Activated naive CD4-positive, alpha-beta T cell treated with anti-CD3 and anti-CD28 coated beads for 36 hours (primary cell): ENCODE data around the gene BTNL2. TPM values are rescaled to one million over a fixed set of nuclear protein-coding genes. Genes with fewer than 3 reads are reported as not detected.
"Not testable (repeated sequence)": the region's sequence is repeated elsewhere in the genome, so short reads cannot be mapped to it uniquely, and the experiment has no call there.

ENCODE experiments used
- CTCF ChIA-PET: fragments of 350-600 bp; sonication (Branson Sonifier 250); formaldehyde crosslinking; loops from one replicate; lab custom pipeline; 2021; ENCODE audit warnings: antibody characterized with exemption; lab: Charles Lee
- DNase-seq: peaks from one replicate; pipeline ENCODE4 v3.0.0-alpha.2; 2020
- H3K27ac Mint-ChIP-seq: one replicate; pipeline ENCODE4 v1.8.0; 2021; ENCODE audit warnings: mild to moderate bottlenecking, mixed read lengths
- H3K27me3 Mint-ChIP-seq: one replicate; pipeline ENCODE4 v1.8.0; 2021; ENCODE audit warnings: low read depth, mixed read lengths
- H3K36me3 Mint-ChIP-seq: one replicate; pipeline ENCODE4 v1.8.0; 2021; ENCODE audit warnings: low read depth, mixed read lengths
- H3K4me1 Mint-ChIP-seq: one replicate; pipeline ENCODE4 v1.8.0; 2021; ENCODE audit warnings: low read depth, mixed read lengths
- H3K4me3 Mint-ChIP-seq: one replicate; pipeline ENCODE4 v1.8.0; 2021; ENCODE audit warnings: mild to moderate bottlenecking, moderate library complexity, mixed read lengths
- H3K9me3 Mint-ChIP-seq: one replicate; pipeline ENCODE4 v1.8.0; 2021; ENCODE audit warnings: mixed read lengths
- intact Hi-C: fragments of 100-400 bp; cut with micrococcal nuclease; formaldehyde crosslinking; loops from one replicate; pipeline ENCODE4 v1.15.1; 2023
- total RNA-seq, 2 experiments: library from RNA; stranded (reverse); gene quantifications; one replicate each; pipeline ENCODE4 v1.2.3, GENCODE V29; 2021

BTNL2 gene
- total RNA-seq, 2 experiments from 2014 or later: not detected

DNA sequence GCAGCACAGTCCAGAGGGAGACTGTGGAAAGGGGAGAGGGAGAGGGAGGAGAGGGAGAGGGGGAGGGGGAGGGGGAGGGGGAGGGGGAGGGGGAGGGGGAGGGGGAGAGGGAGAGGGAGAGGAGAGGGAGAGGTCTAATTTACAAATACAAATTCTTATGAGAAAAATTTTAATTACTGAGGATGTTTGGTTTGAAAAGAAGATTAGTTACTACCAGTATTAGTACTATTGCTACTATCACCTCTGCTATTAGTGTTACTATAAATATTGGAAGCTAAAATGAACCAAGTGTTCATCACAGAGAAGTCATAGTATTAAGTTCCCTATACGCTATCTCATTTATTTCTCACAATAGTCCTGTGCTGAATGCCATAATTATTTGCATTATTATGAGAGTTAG lies 20.9 kb downstream of the BTNL2 start:
- intact Hi-C loops: no loop called here
- no peaks in the 10 kb centered on the region for H3K4me1 Mint-ChIP-seq
- DNase-seq: no peak
- H3K36me3 Mint-ChIP-seq: no peaks in the 10 kb centered on the region
- H3K27ac Mint-ChIP-seq: no peak overlapping the region
- H3K27me3 Mint-ChIP-seq: peaks cover 10% of the 10 kb centered on the region
- no peaks in the 10 kb centered on the region for H3K9me3 Mint-ChIP-seq
- CTCF ChIA-PET: no interaction called here
- H3K4me3 Mint-ChIP-seq: no peak overlapping the region

GRCh38 chr6:32382757-32383420 lies 24.1 kb downstream of the BTNL2 start:
- H3K27me3 Mint-ChIP-seq: peaks cover 6% of the 10 kb centered on the region
- no peaks in the 10 kb centered on the region for H3K4me1 Mint-ChIP-seq
- intact Hi-C loops: no loop called here

DNA sequence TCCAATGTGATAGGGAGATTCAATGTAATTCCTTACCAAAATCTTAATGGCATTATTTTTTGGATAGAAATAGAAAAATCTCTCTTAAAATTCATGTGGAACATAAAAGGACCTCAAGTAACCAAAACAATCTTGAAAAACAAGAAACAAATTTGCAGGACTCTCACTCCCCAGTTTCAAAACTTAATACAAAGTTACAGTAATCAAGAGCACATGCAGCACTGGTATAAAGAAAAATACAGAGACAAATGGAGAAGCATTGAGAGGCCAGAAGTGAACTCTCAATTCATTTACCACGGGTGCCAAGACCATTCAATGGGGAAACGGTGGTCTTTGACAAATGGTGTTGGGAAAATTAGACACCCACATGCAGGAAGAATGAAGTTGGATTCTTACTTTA lies 27.4 kb downstream of the BTNL2 start:
- H3K36me3 Mint-ChIP-seq: no peaks in the 10 kb centered on the region
- no peak overlapping the region for H3K4me3 Mint-ChIP-seq
- no peaks in the 10 kb centered on the region for H3K4me1 Mint-ChIP-seq
- peaks cover 6% of the 10 kb centered on the region for H3K27me3 Mint-ChIP-seq
- intact Hi-C loops: no loop called here
- H3K9me3 Mint-ChIP-seq: no peaks in the 10 kb centered on the region
- H3K27ac Mint-ChIP-seq: no peak overlapping the region
- CTCF ChIA-PET: no interaction called here
- DNase-seq: no peak

More at GRCh38 chr6:32382757-32383420, 24.1 kb downstream of the BTNL2 start:
- Mint-ChIP-seq H3K4me3 (no peak overlapping the region), H3K36me3 (no peaks in the 10 kb centered on the region), H3K9me3 (no peaks in the 10 kb centered on the region), H3K27ac (no peak overlapping the region)
- CTCF ChIA-PET: no interaction called here
- DNase-seq: no peak

DNA sequence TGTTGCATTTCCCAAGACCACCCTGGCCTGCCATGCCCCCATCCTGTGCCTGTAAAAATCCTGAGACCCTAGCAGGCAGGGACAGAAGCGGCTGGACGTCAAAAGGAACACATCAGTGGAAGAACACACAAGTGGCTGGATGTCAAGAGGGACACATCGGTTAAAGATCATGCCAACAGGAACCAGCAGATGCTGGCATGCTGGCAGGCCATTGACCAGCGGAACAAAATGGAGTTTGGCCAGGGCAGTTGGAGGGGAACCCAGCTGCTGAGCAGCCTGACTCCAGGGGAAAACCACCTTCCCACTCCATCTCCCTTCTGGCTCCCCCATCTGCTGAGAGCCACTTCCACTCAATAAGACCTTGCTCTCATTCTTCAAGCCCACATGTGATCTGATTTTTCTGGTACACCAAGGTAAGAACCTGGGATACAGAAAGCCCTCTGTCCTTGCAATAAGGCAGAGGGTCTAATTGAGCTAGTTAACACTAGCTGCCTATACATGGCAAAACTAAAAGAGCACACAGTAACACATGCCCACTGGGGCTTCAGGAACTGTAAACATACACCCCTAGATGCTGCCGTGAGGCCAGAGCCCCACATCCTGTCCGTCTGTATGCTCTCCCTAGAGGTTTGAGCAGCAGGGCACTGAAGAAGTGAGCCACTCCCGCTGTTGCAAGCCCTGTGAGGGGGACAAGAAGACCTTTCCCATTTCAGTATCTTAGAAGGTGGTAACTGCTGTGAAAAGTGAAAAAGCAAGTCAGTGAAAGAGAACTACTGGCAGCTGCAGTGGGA lies 31.0 kb downstream of the BTNL2 start:
- Mint-ChIP-seq H3K27me3 (peaks cover 13% of the 10 kb centered on the region), H3K9me3 (no peaks in the 10 kb centered on the region)

DNA sequence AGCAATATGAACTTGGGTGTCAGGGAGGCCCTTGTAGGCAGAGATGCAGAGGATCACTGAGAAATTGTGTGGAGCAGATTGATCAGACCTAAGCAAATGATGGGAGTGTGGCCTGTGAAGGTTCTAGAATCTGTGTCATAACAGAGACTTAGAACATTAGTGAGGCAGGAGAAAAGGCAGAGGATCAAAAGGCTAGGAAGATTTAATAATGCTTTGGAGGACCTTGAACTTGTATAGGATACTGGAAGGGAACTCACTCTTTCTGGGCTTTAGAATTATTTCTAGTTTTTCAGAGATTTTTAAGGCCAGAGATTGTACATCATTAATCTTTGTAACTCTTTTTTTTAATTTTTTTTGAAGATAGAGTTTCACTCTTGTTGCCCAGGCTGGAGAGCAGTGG lies 35.2 kb downstream of the BTNL2 start, which contains the start of gene TSBP1:
Gene TSBP1, minus strand, starts transcription at position 101 of the 400 bp plus-strand sequence. CDS start 197 bp downstream, outside the sequence.
- CTCF ChIA-PET: interaction anchor here (0.8 kb wide), 1 partner anchor 12 kb away, joined by 3 read pairs; no protein-coding TSS in a partner anchor
- intact Hi-C loops: no loop called here
- no peak for DNase-seq
- peaks cover 6% of the 10 kb centered on the region for H3K4me1 Mint-ChIP-seq
- no peak within 1 kb of the TSS for H3K27ac Mint-ChIP-seq
- H3K4me3 Mint-ChIP-seq: no peak within 1 kb of the TSS
- no peaks in the 10 kb centered on the region for H3K9me3 Mint-ChIP-seq
- H3K36me3 Mint-ChIP-seq: no peaks in the 10 kb centered on the region
- H3K27me3 Mint-ChIP-seq: peaks cover 26% of the 10 kb centered on the region

More for the DNA sequence above, 31.0 kb downstream of the BTNL2 start:
- Mint-ChIP-seq H3K36me3 (no peaks in the 10 kb centered on the region), H3K4me3 (no peak overlapping the region), H3K4me1 (no peaks in the 10 kb centered on the region), H3K27ac (no peak overlapping the region)
- CTCF ChIA-PET: no interaction called here
- intact Hi-C loops: no loop called here
- DNase-seq: no peak

DNA sequence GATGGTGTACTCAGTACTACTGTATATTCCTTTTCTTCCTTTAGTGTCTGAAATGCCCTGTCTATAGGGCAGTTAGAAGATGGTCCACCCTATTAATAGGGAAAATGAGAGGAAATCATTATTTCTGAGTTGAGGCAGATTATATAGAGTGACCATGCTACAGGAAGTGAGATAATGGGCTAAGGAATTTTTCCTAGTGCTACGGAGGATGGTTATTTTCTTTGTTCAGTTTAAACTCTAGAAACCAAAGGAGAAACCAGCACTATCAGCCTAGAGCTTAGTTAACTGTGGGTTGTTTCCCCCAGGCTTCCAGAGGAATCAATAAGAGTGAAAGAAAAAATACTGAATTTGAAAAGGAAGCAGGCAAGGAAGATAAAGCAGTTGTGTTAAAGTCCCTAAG lies 35.8 kb downstream of the BTNL2 start:
- no peak overlapping the region for H3K27ac Mint-ChIP-seq
- CTCF ChIA-PET: interaction anchor here (0.8 kb wide), 1 partner anchor 12 kb away, joined by 3 read pairs; no protein-coding TSS in a partner anchor
- no peak overlapping the region for H3K4me3 Mint-ChIP-seq
- no peaks in the 10 kb centered on the region for H3K9me3 Mint-ChIP-seq
- H3K27me3 Mint-ChIP-seq: peaks cover 25% of the 10 kb centered on the region
- no peaks in the 10 kb centered on the region for H3K36me3 Mint-ChIP-seq
- DNase-seq: no peak
- peaks cover 6% of the 10 kb centered on the region for H3K4me1 Mint-ChIP-seq
- intact Hi-C loops: no loop called here

- Mint-ChIP-seq H3K9me3 (no peaks in the 10 kb centered on the region), H3K4me1 (peaks cover 6% of the 10 kb centered on the region), H3K4me3 (no peak overlapping the region), H3K27me3 (peaks cover 26% of the 10 kb centered on the region), H3K36me3 (no peaks in the 10 kb centered on the region), H3K27ac (no peak overlapping the region)
- DNase-seq: no peak
- intact Hi-C loops: no loop called here
- CTCF ChIA-PET: no interaction called here
Observed at GRCh38 chr6:32370505-32370904, 36.5 kb downstream of the BTNL2 start.

GRCh38 chr6:32369660-32370059 lies 37.3 kb downstream of the BTNL2 start:
- DNase-seq: peak; percentile 65
- no peak overlapping the region for H3K4me3 Mint-ChIP-seq
- peaks cover 31% of the 10 kb centered on the region for H3K27me3 Mint-ChIP-seq
- CTCF ChIA-PET: interaction anchor here (0.7 to 1.4 kb wide), 2 partner anchors 70 to 124 kb away, joined by 4 read pairs; no protein-coding TSS in a partner anchor
- H3K9me3 Mint-ChIP-seq: no peaks in the 10 kb centered on the region
- no peaks in the 10 kb centered on the region for H3K36me3 Mint-ChIP-seq
- intact Hi-C loops: loop anchor here (1.0 to 5.0 kb wide), 2 partner anchors 93 to 114 kb away; no protein-coding TSS in a partner anchor
- H3K4me1 Mint-ChIP-seq: peaks cover 6% of the 10 kb centered on the region
- H3K27ac Mint-ChIP-seq: no peak overlapping the region

GRCh38 chr6:32367644-32368043 lies 39.3 kb downstream of the BTNL2 start:
- Mint-ChIP-seq H3K4me3 (no peak overlapping the region), H3K9me3 (no peaks in the 10 kb centered on the region), H3K27me3 (peaks cover 31% of the 10 kb centered on the region), H3K4me1 (peaks cover 6% of the 10 kb centered on the region), H3K27ac (no peak overlapping the region), H3K36me3 (no peaks in the 10 kb centered on the region)
- CTCF ChIA-PET: no interaction called here
- intact Hi-C loops: loop anchor here (5.0 kb wide), 1 partner anchor 95 kb away; no protein-coding TSS in a partner anchor
- no peak for DNase-seq

DNA sequence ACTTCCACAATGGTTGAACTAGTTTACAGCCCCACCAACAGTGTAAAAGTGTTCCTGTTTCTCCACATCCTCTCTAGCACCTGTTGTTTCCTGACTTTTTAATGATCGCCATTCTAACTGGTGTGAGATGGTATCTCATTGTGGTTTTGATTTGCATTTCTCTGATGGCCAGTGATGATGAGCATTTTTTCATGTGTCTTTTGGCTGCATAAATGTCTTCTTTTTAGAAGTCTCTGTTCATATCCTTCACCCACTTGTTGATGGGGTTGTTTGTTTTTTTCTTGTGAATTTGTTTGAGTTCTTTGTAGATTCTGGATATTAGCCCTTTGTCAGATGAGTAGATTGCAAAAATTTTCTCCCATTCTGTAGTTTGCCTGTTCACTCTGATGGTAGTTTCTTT lies 47.8 kb downstream of the BTNL2 start:
- H3K9me3 Mint-ChIP-seq, intact Hi-C loops, H3K4me3 Mint-ChIP-seq, H3K27me3 Mint-ChIP-seq, H3K4me1 Mint-ChIP-seq, DNase-seq, H3K27ac Mint-ChIP-seq, H3K36me3 Mint-ChIP-seq: not testable (repeated sequence)
- CTCF ChIA-PET: interaction anchor here (0.6 kb wide), 1 partner anchor 102 kb away, joined by 3 read pairs; no protein-coding TSS in a partner anchor

- H3K9me3 Mint-ChIP-seq, intact Hi-C loops, H3K4me1 Mint-ChIP-seq, H3K36me3 Mint-ChIP-seq, CTCF ChIA-PET, H3K4me3 Mint-ChIP-seq, H3K27me3 Mint-ChIP-seq, DNase-seq, H3K27ac Mint-ChIP-seq: not testable (repeated sequence)
Observed at GRCh38 chr6:32358548-32358947, 48.4 kb downstream of the BTNL2 start.

DNA sequence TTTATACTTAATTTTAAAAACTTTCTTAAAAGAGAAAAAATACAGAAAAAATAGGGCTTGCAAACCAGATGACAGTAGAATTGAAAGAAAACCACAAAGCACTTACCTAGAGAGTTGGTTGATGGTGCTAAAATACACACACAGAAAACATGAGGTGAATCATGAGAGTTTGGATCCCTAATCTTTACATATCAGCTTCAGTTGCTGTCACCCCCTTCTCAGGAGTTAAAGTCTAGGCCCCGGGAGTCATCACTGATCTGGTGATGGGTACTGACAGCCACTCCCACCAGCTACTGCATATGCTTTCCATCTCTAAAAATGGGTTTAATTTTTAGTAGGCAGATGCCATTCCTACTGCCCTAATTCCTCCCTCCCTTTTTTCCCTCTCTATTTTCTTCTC lies 52.0 kb downstream of the BTNL2 start:
- no peak overlapping the region for H3K27ac Mint-ChIP-seq
- no peaks in the 10 kb centered on the region for H3K36me3 Mint-ChIP-seq
- H3K27me3 Mint-ChIP-seq: peaks cover 1% of the 10 kb centered on the region
- H3K9me3 Mint-ChIP-seq: no peaks in the 10 kb centered on the region
- no peak overlapping the region for H3K4me3 Mint-ChIP-seq
- no peaks in the 10 kb centered on the region for H3K4me1 Mint-ChIP-seq
- CTCF ChIA-PET: no interaction called here
- intact Hi-C loops: no loop called here
- DNase-seq: no peak
